Brain microvascular endothelial cell (primary cell): Measurements from ENCODE around the gene UBE2E1.
A peak's percentile ranks its signal among the peaks of the same experiment; 100 is the strongest.

Experiments
- DNase-seq: peaks from one replicate; pipeline ENCODE4 v3.0.0-alpha.2; 2020
- H3K27ac ChIP-seq: fragments of 250-450 bp; sonication (Bioruptor Pico); 2 replicates; pipeline ENCODE4 v1.5.1; 2020; ENCODE audit warnings: mild to moderate bottlenecking, moderate library complexity
- H3K27me3 ChIP-seq: fragments of 250-450 bp; sonication (Bioruptor Pico); replicated peaks from 2 replicates; pipeline ENCODE4 v1.5.1; 2020; ENCODE audit warnings: mild to moderate bottlenecking
- H3K36me3 ChIP-seq: fragments of 250-450 bp; sonication (Bioruptor Pico); replicated peaks from 2 replicates; pipeline ENCODE4 v1.5.1; 2020; ENCODE audit warnings: mild to moderate bottlenecking
- H3K4me3 ChIP-seq: 2 replicates; pipeline ENCODE4 v1.5.1; 2011; ENCODE audit warnings: low read depth, mild to moderate bottlenecking, control low read depth, low read length, moderate library complexity
- in situ Hi-C: cut with HindIII; loops from 2 replicates; pipeline ENCODE4 v1.10.0; 2017; ENCODE audit warnings: low sequenced_read_pairs, low pct_ligation_motif_present
- TF ChIP-seq, protein P1 (sequence below): IDR thresholded peaks from 2 replicates; pipeline ENCODE4 v1.5.1; 2011; ENCODE audit warnings: low read depth, mild to moderate bottlenecking, moderate library complexity, low read length, control low read depth, inconsistent platforms; ENCODE audit errors: missing control alignments

Gene UBE2E1

DNA sequence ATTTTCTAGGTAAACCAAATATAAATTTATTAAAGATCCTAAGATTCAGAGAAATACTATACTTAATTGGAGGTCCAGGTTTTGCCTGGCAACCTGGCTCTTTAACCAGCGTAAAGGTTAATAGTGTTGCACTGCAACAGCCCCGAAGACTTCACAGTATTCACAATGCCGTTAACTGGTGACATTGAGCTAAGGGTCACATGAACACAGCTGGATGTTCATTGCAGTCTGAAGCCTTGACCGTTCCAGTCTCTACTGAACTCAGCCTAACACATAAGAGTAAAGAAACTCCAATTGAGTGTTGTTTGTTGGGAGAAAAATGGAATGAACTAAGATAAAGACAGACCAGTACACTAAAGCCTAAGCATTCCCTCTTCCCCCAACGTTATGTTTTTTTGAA is 84.2 kb downstream of the UBE2E1 start:
- DNase-seq, result no peak
- peaks cover 3% of the 10 kb centered on the region for H3K36me3 ChIP-seq
- TF ChIP-seq, protein P1, sequence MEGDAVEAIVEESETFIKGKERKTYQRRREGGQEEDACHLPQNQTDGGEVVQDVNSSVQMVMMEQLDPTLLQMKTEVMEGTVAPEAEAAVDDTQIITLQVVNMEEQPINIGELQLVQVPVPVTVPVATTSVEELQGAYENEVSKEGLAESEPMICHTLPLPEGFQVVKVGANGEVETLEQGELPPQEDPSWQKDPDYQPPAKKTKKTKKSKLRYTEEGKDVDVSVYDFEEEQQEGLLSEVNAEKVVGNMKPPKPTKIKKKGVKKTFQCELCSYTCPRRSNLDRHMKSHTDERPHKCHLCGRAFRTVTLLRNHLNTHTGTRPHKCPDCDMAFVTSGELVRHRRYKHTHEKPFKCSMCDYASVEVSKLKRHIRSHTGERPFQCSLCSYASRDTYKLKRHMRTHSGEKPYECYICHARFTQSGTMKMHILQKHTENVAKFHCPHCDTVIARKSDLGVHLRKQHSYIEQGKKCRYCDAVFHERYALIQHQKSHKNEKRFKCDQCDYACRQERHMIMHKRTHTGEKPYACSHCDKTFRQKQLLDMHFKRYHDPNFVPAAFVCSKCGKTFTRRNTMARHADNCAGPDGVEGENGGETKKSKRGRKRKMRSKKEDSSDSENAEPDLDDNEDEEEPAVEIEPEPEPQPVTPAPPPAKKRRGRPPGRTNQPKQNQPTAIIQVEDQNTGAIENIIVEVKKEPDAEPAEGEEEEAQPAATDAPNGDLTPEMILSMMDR, result no peak
- no peak overlapping the region for H3K4me3 ChIP-seq
- no peaks in the 10 kb centered on the region for H3K27me3 ChIP-seq
- no peak overlapping the region for H3K27ac ChIP-seq
- in situ Hi-C loops, result no loop called here

DNA sequence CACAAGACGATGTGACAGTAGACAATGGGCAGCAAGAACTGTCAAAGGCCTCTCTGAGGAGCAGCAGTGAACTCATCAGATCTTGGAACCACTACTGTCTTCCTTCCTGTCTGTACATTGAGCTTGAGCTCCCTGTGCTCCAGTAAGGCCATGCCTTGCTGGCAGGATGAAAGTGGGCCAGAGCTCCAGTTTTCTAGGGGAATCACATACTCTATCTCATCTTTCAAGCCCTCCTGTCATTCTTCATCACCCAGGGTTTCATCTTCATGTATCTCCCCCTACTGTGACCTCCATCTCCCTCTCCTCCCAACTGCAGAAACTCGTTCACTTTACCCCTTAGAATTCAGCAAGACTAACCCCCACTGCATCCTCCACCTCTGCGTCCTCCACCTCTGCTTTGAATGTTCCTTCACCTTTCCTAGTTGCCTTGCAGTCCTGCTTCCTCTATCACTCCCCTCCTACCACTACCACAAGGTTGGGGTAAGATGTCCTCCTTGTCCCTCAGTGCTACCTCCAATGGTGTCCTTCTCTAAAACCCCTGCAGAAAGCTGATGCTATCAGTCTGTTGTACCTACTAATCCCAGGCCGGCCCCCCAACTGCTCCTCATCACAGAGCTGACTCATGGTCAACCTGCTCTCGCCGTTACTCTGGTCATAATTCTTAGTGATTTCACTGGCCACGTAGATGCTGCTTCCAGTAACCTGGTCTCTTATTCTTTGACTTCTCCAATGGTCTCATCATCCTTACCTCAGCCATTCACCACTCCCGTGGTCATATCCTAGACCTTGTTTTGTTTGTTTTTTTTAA is 88.7 kb downstream of the UBE2E1 start:
- Histone ChIP-seq H3K4me3 (no peak overlapping the region), H3K27ac (no peak overlapping the region), H3K27me3 (no peaks in the 10 kb centered on the region), H3K36me3 (peaks cover 8% of the 10 kb centered on the region)
- TF ChIP-seq, protein P1, result no peak
- in situ Hi-C loops, result no loop called here
- DNase-seq, result no peak

DNA sequence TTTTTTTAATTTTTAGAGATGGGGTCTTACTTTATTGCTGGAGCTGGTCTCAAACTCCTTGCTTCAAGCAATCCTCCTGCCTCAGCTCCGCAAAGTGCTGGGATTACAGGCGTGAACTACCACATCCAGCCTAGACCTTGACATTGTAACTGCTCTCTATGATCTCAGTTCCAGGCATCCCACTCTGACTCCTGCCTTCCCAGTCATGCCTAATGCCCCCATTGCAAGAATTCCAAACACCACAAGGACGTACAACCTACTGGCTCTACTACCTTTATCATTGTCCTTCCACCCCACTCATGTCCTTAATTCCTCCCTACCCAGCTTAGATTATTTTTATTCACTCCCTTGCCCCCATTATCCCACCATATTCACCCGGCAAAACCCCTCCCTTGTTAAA is 89.4 kb downstream of the UBE2E1 start:
- in situ Hi-C loops, result no loop called here

DNA sequence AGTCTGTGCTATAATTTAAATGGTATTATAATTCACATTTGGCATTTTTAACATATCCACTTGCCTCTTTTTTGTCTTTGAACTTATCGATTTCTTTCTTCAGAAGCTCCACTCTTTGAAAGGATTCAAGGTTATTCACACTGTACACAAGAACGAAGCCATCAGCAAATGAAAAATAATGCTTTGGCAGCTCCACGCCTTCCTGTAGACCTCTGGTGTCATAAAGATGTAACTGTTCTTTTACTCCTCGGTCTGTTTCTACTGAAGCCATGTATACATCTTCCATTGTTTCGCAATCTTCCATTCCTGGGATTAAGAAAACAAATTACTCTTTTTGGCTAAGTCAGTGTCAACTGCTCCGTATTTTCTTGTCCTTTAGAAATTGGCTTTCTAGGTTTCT is 95.0 kb downstream of the UBE2E1 start:
- DNase-seq, result no peak
- in situ Hi-C loops, result no loop called here
- Histone ChIP-seq H3K4me3 (no peak overlapping the region), H3K27ac (no peak overlapping the region), H3K27me3 (no peaks in the 10 kb centered on the region), H3K36me3 (peaks cover 11% of the 10 kb centered on the region)
- TF ChIP-seq, protein P1, result peak; percentile 25

More for the DNA sequence above, 89.4 kb downstream of the UBE2E1 start:
- TF ChIP-seq, protein P1, result no peak
- H3K27ac ChIP-seq, result no peak overlapping the region
- no peak for DNase-seq
- no peak overlapping the region for H3K4me3 ChIP-seq
- H3K36me3 ChIP-seq, result peaks cover 12% of the 10 kb centered on the region
- no peaks in the 10 kb centered on the region for H3K27me3 ChIP-seq

DNA sequence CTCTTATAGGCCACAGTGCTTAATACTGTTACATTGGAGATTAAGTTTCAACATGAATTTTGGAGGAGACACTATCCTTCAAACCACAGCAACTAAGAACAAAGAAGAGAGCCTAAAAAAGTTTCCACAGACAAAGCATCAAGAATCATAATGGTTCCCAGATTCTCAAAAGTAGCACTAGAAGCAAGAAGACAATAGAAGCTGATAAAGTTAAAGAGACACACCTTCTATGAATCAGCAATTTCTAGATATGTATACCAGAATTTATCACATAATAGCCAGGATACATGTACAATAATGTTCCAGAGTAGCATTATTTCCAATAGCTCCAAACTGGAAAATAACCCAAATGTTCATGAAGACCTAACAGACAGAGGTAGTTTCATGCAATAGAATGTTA is 98.8 kb downstream of the UBE2E1 start:
- Histone ChIP-seq H3K36me3 (peaks cover 5% of the 10 kb centered on the region), H3K27me3 (no peaks in the 10 kb centered on the region), H3K4me3 (no peak overlapping the region), H3K27ac (no peak overlapping the region)
- in situ Hi-C loops, result no loop called here
- TF ChIP-seq, protein P1, result no peak
- no peak for DNase-seq

DNA sequence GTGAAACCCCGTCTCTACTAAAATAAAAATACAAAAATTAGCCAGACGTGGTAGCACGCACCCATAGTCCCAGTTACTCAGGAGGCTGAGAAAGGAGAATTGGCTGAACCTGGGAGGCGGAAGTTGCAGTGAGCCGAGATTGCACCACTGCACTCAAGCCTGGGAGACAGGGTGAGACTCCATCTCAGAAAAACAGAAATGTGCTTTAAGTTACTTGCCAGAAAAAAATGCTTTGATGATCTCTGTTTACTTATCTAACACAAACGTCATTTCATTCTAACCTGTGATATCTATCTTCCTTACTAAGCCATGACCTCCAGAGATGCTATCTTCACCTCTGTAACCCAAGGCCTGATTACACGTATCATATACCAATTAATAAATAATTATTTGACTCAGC is 103.6 kb downstream of the UBE2E1 start:
- H3K4me3 ChIP-seq, result no peak overlapping the region
- H3K27me3 ChIP-seq, result no peaks in the 10 kb centered on the region
- in situ Hi-C loops, result no loop called here
- TF ChIP-seq, protein P1, result no peak
- H3K36me3 ChIP-seq, result peaks cover 5% of the 10 kb centered on the region
- no peak overlapping the region for H3K27ac ChIP-seq
- no peak for DNase-seq
